ENCODE results near the gene ZNF420.
A peak's percentile ranks its signal among the peaks of the same experiment; 100 is the strongest.
"Not testable (repeated sequence)": the region's sequence is repeated elsewhere in the genome, so short reads cannot be mapped to it uniquely, and the experiment has no call there.

ZNF420 gene

GRCh38 chr19:37077934-37078716 is at the start of gene ZNF420:
TSS of gene ZNF420 (plus strand) at chr19:37078433. CDS start at chr19:37089119, 10,686 bp downstream.
- peak; percentile 94 for DNase-seq

GRCh38 chr19:37045140-37045539 is 33.1 kb upstream of the ZNF420 start:
- DNase-seq: no peak

GRCh38 chr19:37055330-37055729 is 22.9 kb upstream of the ZNF420 start:
- DNase-seq: no peak

- no peak for DNase-seq
These were observed 21.5 kb upstream of the ZNF420 start for GRCh38 chr19:37056776-37057175.

GRCh38 chr19:37059142-37059541 is 19.1 kb upstream of the ZNF420 start:
- DNase-seq: no peak

- not testable (repeated sequence) for DNase-seq
These were observed 13.3 kb upstream of the ZNF420 start for GRCh38 chr19:37064886-37065285.

GRCh38 chr19:37074111-37074510 is 4.1 kb upstream of the ZNF420 start:
- DNase-seq: no peak

- DNase-seq: no peak
These were observed 3.3 kb upstream of the ZNF420 start for GRCh38 chr19:37074819-37075362.

- DNase-seq: not testable (repeated sequence)
These were observed 1.7 kb upstream of the ZNF420 start for GRCh38 chr19:37076524-37076923.

- DNase-seq: no peak
These were observed 716 bp upstream of the ZNF420 start for GRCh38 chr19:37077501-37077933.

GRCh38 chr19:37078717-37079032 is 442 bp downstream of the ZNF420 start:
- no peak for DNase-seq

- no peak for DNase-seq
These were observed 1.0 kb downstream of the ZNF420 start for GRCh38 chr19:37079238-37079637.

- no peak for DNase-seq
These were observed 4.1 kb downstream of the ZNF420 start for GRCh38 chr19:37082307-37082706.

GRCh38 chr19:37087110-37087509 is 8.9 kb downstream of the ZNF420 start:
- DNase-seq: no peak

GRCh38 chr19:37095859-37096258 is 17.6 kb downstream of the ZNF420 start:
- no peak for DNase-seq

- no peak for DNase-seq
These were observed 20.3 kb downstream of the ZNF420 start for GRCh38 chr19:37098570-37098969.

GRCh38 chr19:37104135-37104534 is 25.9 kb downstream of the ZNF420 start:
- DNase-seq: not testable (repeated sequence)

- not testable (repeated sequence) for DNase-seq
These were observed 33.5 kb downstream of the ZNF420 start for GRCh38 chr19:37111753-37112152.

- DNase-seq: no peak
These were observed 35.8 kb downstream of the ZNF420 start for GRCh38 chr19:37114001-37114400.

GRCh38 chr19:37122093-37122492 is 43.9 kb downstream of the ZNF420 start:
- DNase-seq: not testable (repeated sequence)

GRCh38 chr19:37127999-37128820 is 50.0 kb downstream of the ZNF420 start:
- no peak for DNase-seq

- DNase-seq: no peak
These were observed 50.6 kb downstream of the ZNF420 start for GRCh38 chr19:37128821-37129177.

- no peak for DNase-seq
These were observed 57.9 kb downstream of the ZNF420 start for GRCh38 chr19:37136111-37136510.

- DNase-seq: no peak
These were observed 70.0 kb downstream of the ZNF420 start for GRCh38 chr19:37148214-37148613.

All from fibroblast of skin of right quadriceps (primary cell).